ENCODE measurements around the gene PIK3R5.

GRCh38 chr17:8831234-8831849 lies 134.2 kb downstream of the PIK3R5 start:
- no peak for TF ChIP-seq CTCF (IDR thresholded peaks at IDR 0.05)
- TF ChIP-seq EZH2 (IDR thresholded peaks at IDR 0.05; ENCODE audit: borderline replicate concordance, insufficient read depth, low read depth, low read length, poor library complexity, severe bottlenecking) = no peak

All from B cell (primary cell).